HuH-7.5 (cell line): ENCODE data around the gene GPATCH8.
A peak's percentile ranks its signal among the peaks of the same experiment; 100 is the strongest.
"Not testable (repeated sequence)": the region's sequence is repeated elsewhere in the genome, so short reads cannot be mapped to it uniquely, and the experiment has no call there.

ENCODE experiments used
- DNase-seq: peaks from one replicate; pipeline ENCODE4 v3.0.0; 2011; ENCODE audit warnings: low spot score

The GPATCH8 gene

DNA sequence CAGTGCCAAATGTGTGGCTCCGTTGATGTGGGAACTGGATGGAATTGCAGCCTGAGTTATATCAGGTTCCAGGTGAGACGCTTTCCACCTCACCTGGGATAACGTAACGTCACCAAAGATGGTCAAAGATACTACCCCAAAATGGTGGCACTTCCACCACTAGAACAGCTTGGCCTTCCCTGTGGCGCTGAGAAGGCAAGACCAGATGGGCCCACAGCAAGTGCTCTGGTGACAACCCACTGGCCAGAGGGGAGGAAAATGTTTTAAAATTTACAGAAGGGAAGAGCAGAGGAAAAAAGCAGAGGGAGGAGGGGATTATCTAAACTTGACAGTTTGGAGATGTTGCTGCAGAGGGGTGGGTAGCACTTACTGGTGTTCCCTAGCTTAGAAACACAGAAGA lies 106.3 kb downstream of the GPATCH8 start:
- no peak for DNase-seq

- no peak for DNase-seq
Measured at GRCh38 chr17:44394833-44395232, 108.4 kb downstream of the GPATCH8 start.

GRCh38 chr17:44394112-44394511 lies 109.1 kb downstream of the GPATCH8 start:
- not testable (repeated sequence) for DNase-seq

- DNase-seq = no peak
Measured at GRCh38 chr17:44390250-44390870, 112.8 kb downstream of the GPATCH8 start.

- no peak for DNase-seq
Measured at GRCh38 chr17:44389723-44390202, 113.4 kb downstream of the GPATCH8 start.

- no peak for DNase-seq
Measured at GRCh38 chr17:44389281-44389680, 113.9 kb downstream of the GPATCH8 start, which contains the start of gene ITGA2B. TSS of gene ITGA2B (minus strand) at chr17:44389649. CDS start at chr17:44389473, 176 bp downstream.

- DNase-seq = no peak
Measured at GRCh38 chr17:44387804-44388203, 115.4 kb downstream of the GPATCH8 start.

DNA sequence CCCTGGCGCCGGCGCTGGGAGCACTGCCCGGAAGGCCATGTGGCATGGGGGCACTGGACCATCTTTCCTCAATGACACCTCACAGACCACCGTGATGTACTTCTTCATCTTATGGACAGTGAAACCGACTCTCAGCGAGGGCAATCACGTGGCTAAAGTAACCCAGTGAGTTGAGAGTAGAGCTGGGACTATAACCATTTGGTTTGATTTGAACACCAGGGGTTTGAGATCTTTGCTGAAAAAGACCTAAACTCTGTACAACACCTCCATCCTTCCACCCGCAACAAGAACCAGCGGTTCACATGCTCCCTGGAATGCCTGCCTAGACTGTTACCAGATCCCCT lies 117.1 kb downstream of the GPATCH8 start:
- DNase-seq = no peak

DNA sequence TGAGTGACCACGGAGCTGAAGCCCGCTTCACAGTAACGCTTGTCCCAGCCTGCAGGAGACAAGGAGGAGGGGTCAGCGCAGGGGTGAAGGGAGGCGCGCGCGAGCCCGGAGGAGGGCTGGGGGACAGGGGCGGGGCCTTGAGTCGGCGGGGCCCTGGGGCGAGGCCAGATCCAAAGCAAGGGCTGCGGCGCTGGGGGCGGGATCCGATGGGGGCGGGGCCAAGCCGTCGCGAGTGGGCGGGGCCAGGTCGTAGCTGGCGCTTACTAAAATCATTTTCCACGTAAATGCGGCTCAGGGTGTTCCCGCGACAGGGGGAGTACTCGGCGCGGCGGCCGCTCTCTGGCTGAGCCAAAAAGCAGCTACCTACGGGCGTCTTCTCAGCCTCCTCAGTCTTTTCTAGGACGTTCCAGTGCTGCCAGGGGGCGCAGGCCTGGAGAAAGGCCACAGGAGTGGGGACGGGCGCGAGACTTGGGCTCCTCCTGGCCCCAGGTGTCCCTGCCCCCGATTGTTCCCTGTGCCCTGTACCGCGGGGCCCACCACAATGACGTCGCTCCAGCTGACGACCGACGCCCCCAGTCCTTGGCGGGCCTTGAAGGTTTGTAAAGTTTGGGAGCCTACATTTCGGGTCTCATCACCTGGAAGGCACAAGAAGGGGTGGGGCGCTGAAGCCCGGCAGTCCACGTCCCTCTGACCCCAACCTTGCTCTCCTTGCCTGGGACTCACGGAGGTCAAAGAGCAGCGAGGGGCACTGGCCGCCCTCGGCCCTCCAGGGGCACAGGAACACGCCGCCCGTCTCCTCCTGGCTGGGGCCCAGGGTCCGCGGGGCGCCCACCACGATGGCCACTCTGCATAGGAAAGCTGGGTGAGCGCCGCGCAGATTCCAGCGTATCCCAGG lies 117.7 kb downstream of the GPATCH8 start:
- DNase-seq = peak; percentile 80

- no peak for DNase-seq
Measured at GRCh38 chr17:44384823-44385286, 118.4 kb downstream of the GPATCH8 start.

DNA sequence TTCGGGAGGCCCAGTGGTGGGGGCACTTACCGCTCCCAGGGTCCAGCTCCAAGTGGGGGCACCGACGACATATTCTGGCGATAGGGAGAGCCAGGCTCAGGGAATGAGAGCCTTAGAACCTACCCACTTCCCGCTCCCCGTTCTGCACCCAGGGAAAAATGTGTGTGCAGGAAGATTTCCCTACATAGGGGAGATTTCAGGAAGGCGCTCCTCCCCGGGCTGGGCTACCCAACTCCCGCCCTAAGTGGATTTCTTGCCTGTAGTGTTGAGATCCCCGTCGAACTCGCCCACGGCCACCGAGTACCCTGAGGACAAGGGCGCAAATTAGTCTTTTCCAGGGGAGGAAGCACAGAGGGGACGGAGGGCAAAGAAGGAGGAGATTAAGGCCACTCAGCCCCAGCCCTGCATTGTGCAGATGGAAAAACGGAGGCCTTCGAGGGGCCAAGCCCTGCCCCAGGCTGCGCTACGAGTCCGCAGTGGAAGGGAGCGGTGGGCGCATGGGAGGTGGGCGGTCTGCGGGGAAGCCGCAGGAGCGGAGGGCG lies 118.9 kb downstream of the GPATCH8 start:
- DNase-seq = no peak

GRCh38 chr17:44383861-44384260 lies 119.3 kb downstream of the GPATCH8 start:
- DNase-seq = no peak

DNA sequence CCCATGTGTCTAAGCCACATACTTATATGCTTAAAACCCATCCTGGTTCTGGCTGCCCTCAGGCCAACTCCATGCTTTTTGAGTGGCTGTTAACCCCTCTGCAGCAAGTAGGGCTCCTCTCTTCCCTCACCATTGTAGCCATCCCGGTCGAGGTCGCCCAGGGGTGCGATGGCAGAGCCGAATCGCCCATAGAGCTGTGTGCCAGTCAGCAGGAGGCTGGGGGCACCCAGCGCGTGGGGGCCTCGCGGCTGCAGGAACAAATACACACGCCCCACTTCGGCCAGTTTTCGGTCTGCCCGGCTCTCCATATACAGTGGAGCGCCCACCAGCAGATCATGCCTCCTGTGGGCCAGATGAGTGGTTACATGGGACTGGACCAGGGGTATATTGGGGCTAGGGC lies 119.8 kb downstream of the GPATCH8 start:
- no peak for DNase-seq

GRCh38 chr17:44382917-44383316 lies 120.3 kb downstream of the GPATCH8 start:
- no peak for DNase-seq

- DNase-seq = no peak
Measured at GRCh38 chr17:44381810-44382305, 121.3 kb downstream of the GPATCH8 start.

- DNase-seq = no peak
Measured at GRCh38 chr17:44380767-44381166, 122.4 kb downstream of the GPATCH8 start.

DNA sequence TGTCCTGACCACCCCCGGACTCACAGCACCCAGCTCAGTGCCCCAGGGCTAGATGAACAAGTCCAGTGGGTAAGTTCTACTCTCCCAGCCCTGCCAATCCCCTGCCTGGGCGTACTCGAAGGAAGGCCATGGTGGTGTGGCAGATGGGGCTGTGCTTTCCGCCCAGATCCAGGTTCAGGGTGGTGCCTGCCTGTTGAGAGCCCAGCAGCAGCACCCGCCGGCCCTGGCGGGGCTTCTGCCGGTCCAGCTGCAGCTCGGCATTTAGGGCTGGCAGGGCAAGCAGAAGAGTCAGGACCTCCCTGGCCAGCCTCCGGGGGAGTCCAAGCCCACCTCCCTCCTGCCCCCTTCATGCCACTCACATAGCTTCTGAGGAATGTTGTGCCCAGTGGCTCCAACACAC lies 123.3 kb downstream of the GPATCH8 start:
- no peak for DNase-seq

DNA sequence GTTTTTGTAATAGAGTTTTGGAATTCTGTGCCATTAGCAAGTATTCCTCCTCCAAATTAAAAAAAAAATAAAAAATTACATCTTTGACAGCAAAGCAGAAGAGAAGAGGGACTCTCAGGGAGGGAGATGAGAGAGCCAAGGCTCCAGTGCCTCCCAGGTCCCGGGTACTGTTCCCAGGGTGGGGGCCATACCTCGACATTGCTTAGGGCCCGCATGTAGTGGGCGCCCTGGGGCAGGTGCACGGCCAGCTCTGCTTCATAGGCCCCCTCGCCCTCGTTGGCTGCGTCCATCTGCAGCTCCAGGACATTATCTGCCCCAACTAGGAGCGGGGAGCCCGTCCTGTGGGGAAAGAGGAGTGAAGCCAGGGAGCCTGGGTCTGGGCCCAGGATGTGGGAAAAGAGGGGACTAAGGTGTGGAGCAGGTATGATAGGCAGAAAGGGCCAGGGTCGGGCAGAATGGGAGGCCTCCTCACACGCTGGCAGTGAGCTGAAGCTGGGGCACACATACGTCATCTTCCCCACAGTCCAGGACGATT lies 125.0 kb downstream of the GPATCH8 start:
- no peak for DNase-seq

- no peak for DNase-seq
Measured at GRCh38 chr17:44376779-44377178, 126.4 kb downstream of the GPATCH8 start.

- DNase-seq = peak; percentile 76
Measured at GRCh38 chr17:44376124-44376523, 127.1 kb downstream of the GPATCH8 start.

- no peak for DNase-seq
Measured at GRCh38 chr17:44375196-44376017, 127.8 kb downstream of the GPATCH8 start.
